Breast epithelium (tissue), 4 donors: ENCODE measurements around the gene ERMARD. TPM values are rescaled to one million over a fixed set of nuclear protein-coding genes. Genes with fewer than 3 reads are reported as not detected.
A peak's percentile ranks its signal among the peaks of the same experiment; 100 is the strongest.

ENCODE experiments used
- DNase-seq, 2 donors: peaks; one replicate each; pipeline ENCODE4 v3.0.0-alpha.2; 2019; ENCODE audit warnings: low spot score in 2 of 2
- H3K27ac ChIP-seq, 2 donors: fragments of 200-600 bp; sonication (generic) in 1 of 2; one replicate each; pipeline ENCODE4 v1.5.1; 2016 to 2019; ENCODE audit warnings: mild to moderate bottlenecking in 1 of 2
- H3K27me3 ChIP-seq, 2 donors: fragments of 200-600 bp; sonication (generic) in 1 of 2; one replicate each; pipeline versions ENCODE4 v1.5.1 to v1.6.0; 2017 to 2019; ENCODE audit warnings: control low read depth in 1 of 2, mild to moderate bottlenecking in 1 of 2
- H3K36me3 ChIP-seq: fragments of 200-600 bp; one replicate; pipeline ENCODE4 v1.5.1; 2019
- H3K4me1 ChIP-seq, 2 donors: fragments of 200-600 bp; sonication (generic); one replicate each; pipeline ENCODE4 v1.5.1; 2016 to 2019; ENCODE audit warnings: control low read depth in 1 of 2
- H3K4me3 ChIP-seq, 3 donors: fragments of 200-600 bp; sonication (generic); 1 replicate in 2 of 3; 2 replicates in 1 of 3; pipeline ENCODE4 v1.5.1; 2016 to 2019; ENCODE audit warnings: mild to moderate bottlenecking in 3 of 3, moderate library complexity in 2 of 3
- H3K9me3 ChIP-seq, 2 donors: fragments of 200-600 bp; sonication (generic) in 1 of 2; one replicate each; pipeline ENCODE4 v1.5.1; 2016 to 2019; ENCODE audit warnings: control low read depth in 1 of 2
- POLR2A ChIP-seq: fragments of 450-650 bp; IDR thresholded peaks from one replicate; pipeline ENCODE4 v1.6.1; 2016; ENCODE audit warnings: antibody characterized with exemption, mild to moderate bottlenecking, moderate library complexity
- POLR2AphosphoS5 ChIP-seq, 3 donors: sonication (generic); formaldehyde crosslinking; IDR thresholded peaks; one replicate each; pipeline ENCODE4 v1.6.1; 2017; ENCODE audit warnings: antibody characterized with exemption in 3 of 3
- intact Hi-C: fragments of 100-400 bp; cut with DNase I; formaldehyde crosslinking; loops from one replicate; pipeline ENCODE4 v1.15.1; 2023; ENCODE audit warnings: low total_unique reads
- total RNA-seq, 3 donors: library from RNA; depleted of rRNA; stranded (reverse); fragments of >200 nt; gene quantifications; one replicate each; pipeline ENCODE4 v1.1.0, GENCODE V29; 2016
- TF ChIP-seq, protein P1 (sequence below), 3 donors: fragments of 450-650 bp; IDR thresholded peaks; one replicate each; pipeline ENCODE4 v1.5.1; 2016 to 2017; ENCODE audit warnings: antibody characterized with exemption in 3 of 3, mild to moderate bottlenecking in 3 of 3, moderate library complexity in 3 of 3

Gene ERMARD
- total RNA-seq, 3 donors from 2014 or later: 20.6 to 31.0 (median 27.7) TPM

DNA sequence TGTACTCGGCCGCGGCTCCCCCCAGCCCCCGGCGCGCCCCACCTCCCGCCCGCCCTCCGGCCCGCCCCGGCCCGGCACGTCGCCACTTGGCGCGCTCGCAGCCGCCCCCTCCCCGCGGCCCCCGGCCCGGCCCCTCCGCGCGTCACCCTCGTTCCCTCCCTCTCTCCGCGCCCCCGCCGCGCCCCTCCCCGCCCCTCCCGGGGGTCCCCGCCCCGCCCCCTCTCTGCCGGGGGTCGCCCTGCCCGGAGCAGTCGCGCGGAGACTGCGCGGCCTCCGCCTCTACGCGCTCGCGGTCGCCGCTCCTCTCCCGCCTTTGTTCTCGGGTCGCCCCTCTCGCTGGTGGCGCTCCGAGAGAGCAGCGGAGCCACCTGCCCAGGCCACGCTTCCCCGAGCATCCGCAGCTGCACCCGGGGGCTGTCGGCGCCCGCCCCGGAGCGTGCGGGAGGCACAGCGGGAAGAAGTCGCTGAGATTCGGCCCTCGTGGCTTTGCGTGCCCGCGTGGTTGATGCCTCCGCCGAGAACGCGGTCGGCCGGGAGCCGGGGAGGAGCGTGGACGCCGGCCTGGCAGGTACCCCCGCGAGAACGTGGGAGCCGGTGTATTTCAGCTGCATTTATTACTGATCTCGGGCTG, 26.8 kb upstream of the ERMARD start, which contains the start of gene PHF10:
TSS of gene PHF10 (minus strand) at position 7 of the 631 bp plus-strand sequence. CDS start 569 bp downstream, outside the sequence.
- intact Hi-C loops: no loop called here
- no peaks in the 10 kb centered on the region for H3K9me3 ChIP-seq
- H3K4me1 ChIP-seq: peaks cover 0 to 9% of the 10 kb centered on the region in 2 donors
- no peaks in the 10 kb centered on the region for H3K27me3 ChIP-seq
- TF ChIP-seq POLR2AphosphoS5 (IDR thresholded peaks at IDR 0.05): peak in 2 of 3 donors; percentile 30 to 54
- TF ChIP-seq, protein P1, sequence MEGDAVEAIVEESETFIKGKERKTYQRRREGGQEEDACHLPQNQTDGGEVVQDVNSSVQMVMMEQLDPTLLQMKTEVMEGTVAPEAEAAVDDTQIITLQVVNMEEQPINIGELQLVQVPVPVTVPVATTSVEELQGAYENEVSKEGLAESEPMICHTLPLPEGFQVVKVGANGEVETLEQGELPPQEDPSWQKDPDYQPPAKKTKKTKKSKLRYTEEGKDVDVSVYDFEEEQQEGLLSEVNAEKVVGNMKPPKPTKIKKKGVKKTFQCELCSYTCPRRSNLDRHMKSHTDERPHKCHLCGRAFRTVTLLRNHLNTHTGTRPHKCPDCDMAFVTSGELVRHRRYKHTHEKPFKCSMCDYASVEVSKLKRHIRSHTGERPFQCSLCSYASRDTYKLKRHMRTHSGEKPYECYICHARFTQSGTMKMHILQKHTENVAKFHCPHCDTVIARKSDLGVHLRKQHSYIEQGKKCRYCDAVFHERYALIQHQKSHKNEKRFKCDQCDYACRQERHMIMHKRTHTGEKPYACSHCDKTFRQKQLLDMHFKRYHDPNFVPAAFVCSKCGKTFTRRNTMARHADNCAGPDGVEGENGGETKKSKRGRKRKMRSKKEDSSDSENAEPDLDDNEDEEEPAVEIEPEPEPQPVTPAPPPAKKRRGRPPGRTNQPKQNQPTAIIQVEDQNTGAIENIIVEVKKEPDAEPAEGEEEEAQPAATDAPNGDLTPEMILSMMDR (IDR thresholded peaks at IDR 0.05): no peak
- no peaks in the 10 kb centered on the region for H3K36me3 ChIP-seq
- H3K27ac ChIP-seq: peak within 1 kb of the TSS; percentile 95 to 100
- peak in 1 of 2 donors; percentile 24 for DNase-seq
- H3K4me3 ChIP-seq: peak within 1 kb of the TSS; percentile 72 to 91 (median 77)

DNA sequence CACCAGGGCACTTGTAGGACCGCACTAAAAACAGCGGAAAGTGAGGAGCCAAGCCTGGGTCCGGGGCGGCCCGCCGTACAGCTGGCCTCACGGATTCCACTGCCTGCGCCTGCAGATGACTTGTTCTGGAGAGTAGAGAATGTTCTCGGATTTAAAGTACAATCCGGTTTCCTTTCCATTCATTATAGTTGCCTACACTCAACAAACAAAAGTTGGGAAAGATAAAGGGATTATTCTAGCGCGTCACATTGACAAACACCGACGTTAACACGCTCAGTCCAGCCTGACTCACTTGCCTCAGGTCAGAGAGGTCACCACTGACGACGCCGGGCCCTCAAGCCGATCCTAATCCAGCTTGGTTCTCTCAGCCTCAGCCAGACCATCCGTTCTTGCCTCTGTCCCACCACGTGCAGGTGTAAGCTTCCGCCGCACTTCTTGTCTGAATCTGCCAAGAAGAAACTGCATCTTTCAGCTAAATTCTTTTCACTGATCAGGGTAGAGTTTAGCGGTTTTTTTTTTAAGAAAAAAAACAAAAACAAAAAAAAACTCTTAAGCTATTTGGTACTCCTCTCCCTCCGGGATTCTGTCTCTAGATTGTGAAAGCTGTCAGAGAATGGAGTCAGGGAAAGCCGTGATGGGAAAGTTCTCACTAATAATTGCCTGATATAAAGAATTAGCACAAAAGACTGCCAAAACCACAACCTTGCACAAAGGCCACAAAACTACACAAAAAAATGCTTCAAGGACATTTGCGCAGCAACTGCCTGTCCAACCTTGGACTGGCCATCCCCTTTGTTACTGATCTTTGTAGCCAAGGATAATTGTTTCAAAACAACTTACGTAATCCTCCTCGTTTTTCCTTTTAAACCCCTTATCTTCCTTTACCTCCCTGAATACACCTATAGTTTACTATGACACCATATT, 26.0 kb upstream of the ERMARD start:
- peak in 1 of 2 donors; percentile 25 for DNase-seq
- Histone ChIP-seq H3K4me3 (peak overlapping the region; percentile 72 to 91 (median 77)), H3K36me3 (no peaks in the 10 kb centered on the region), H3K27ac (peak overlapping the region; percentile 92 to 100), H3K4me1 (peaks cover 0 to 9% of the 10 kb centered on the region in 2 donors), H3K9me3 (no peaks in the 10 kb centered on the region), H3K27me3 (no peaks in the 10 kb centered on the region)
- intact Hi-C loops: no loop called here
- TF ChIP-seq POLR2A (no peak), POLR2AphosphoS5 (IDR thresholded peaks at IDR 0.05) (peak in 1 of 3 donors; percentile 5)
- TF ChIP-seq, protein P1 (IDR thresholded peaks at IDR 0.05): no peak

DNA sequence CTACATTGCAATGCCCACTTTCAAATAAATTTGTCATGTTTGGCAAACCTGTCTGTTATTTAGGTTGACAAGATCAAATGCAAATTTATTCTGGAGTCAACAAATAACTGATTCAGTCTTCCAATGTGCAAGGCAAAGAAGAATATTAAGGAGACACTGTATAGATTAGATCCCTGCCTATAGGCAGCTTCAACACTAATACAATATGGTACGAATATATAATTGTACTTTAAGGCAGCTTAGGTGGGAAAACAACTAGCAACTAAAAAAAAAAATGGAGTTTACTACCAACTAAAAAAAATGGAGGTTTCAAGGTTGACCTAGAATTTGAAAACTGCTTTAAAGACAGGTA, 25.4 kb upstream of the ERMARD start:
- no peak overlapping the region for H3K27ac ChIP-seq
- TF ChIP-seq POLR2AphosphoS5 (IDR thresholded peaks at IDR 0.05) (no peak), POLR2A (no peak)
- TF ChIP-seq, protein P1 (IDR thresholded peaks at IDR 0.05): no peak
- H3K36me3 ChIP-seq: no peaks in the 10 kb centered on the region
- H3K27me3 ChIP-seq: no peaks in the 10 kb centered on the region
- peaks cover 0 to 9% of the 10 kb centered on the region in 2 donors for H3K4me1 ChIP-seq
- no peaks in the 10 kb centered on the region for H3K9me3 ChIP-seq
- intact Hi-C loops: no loop called here
- DNase-seq: no peak
- no peak overlapping the region for H3K4me3 ChIP-seq

DNA sequence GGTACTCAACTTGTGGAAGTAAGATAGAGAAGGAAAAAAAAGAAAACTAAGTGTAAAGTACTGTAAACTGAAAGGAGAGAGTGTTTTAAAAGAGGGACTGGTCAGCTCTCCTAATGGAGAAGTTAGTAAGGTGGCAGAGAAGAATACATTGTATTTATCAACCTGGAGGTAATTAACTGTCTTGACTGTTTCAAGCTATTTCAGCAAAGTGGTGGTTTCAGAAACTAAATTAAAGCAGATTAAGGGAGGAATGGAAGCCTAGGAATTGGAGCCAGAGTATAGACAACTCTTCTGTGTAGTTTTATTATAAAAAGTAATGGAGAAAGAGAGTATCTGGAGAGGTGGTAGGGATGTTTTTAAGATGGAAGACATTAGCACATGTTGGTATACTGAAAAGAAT, 24.5 kb upstream of the ERMARD start:
- intact Hi-C loops: no loop called here
- H3K4me1 ChIP-seq: peaks cover 0 to 3% of the 10 kb centered on the region in 2 donors
- DNase-seq: no peak
- TF ChIP-seq POLR2AphosphoS5 (IDR thresholded peaks at IDR 0.05) (no peak), POLR2A (no peak)
- TF ChIP-seq, protein P1 (IDR thresholded peaks at IDR 0.05): no peak
- H3K27ac ChIP-seq: no peak overlapping the region
- H3K4me3 ChIP-seq: no peak overlapping the region
- no peaks in the 10 kb centered on the region for H3K36me3 ChIP-seq
- no peaks in the 10 kb centered on the region for H3K27me3 ChIP-seq
- no peaks in the 10 kb centered on the region for H3K9me3 ChIP-seq

DNA sequence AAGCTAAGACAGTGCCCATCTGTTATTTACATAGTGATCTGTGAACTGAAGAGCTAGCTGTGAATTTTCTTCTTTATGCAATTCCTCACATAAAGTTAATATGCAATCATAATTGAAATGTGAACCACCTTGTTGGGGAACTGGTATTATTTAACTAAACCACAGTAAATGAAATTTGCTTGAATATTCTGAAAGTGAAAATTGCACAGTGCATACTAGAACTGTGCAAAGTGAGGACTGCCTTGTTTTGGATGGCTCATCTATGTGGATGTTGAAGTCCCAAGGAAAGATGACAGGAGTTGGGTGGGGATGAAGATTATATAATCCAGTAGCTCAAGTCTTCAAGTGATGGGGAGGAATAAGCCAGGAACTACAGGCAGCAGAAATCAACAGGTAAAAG, 21.5 kb upstream of the ERMARD start:
- no peaks in the 10 kb centered on the region for H3K9me3 ChIP-seq
- no peaks in the 10 kb centered on the region for H3K4me1 ChIP-seq
- H3K4me3 ChIP-seq: no peak overlapping the region
- DNase-seq: no peak
- H3K27ac ChIP-seq: no peak overlapping the region
- TF ChIP-seq POLR2AphosphoS5 (IDR thresholded peaks at IDR 0.05) (no peak), POLR2A (no peak)
- TF ChIP-seq, protein P1 (IDR thresholded peaks at IDR 0.05): no peak
- no peaks in the 10 kb centered on the region for H3K27me3 ChIP-seq
- no peaks in the 10 kb centered on the region for H3K36me3 ChIP-seq
- intact Hi-C loops: no loop called here
